Naive B cell (primary cell): ENCODE data around the gene CYB5D1. TPM values are rescaled to one million over a fixed set of nuclear protein-coding genes. Genes with fewer than 3 reads are reported as not detected.
A peak's percentile ranks its signal among the peaks of the same experiment; 100 is the strongest.

ENCODE experiments used
- ATAC-seq, 2 donors: fragments of 150-1000 bp; cut with Tn5 transposase; 2 replicates each; pipeline ENCODE4 v1.10.0; 2021; ENCODE audit warnings: low read depth in 2 of 2, mild to moderate bottlenecking in 2 of 2, moderate library complexity in 2 of 2
- DNase-seq: peaks from one replicate; pipeline ENCODE4 v3.0.0; 2022
- H3K27ac Mint-ChIP-seq, 6 donors: one replicate each; pipeline ENCODE4 v1.8.0; 2020 to 2022; ENCODE audit warnings: mild to moderate bottlenecking in 6 of 6, mixed read lengths in 6 of 6, moderate library complexity in 5 of 6, inconsistent platforms in 2 of 6
- H3K27me3 Mint-ChIP-seq, 3 donors: one replicate each; pipeline ENCODE4 v1.8.0; 2021 to 2022; ENCODE audit warnings: mixed read lengths in 3 of 3, mild to moderate bottlenecking in 1 of 3
- H3K36me3 Mint-ChIP-seq, 2 donors: one replicate each; pipeline ENCODE4 v1.8.0; 2020 to 2022; ENCODE audit warnings: mixed read lengths in 2 of 2, inconsistent platforms in 1 of 2, mild to moderate bottlenecking in 1 of 2
- H3K4me1 Mint-ChIP-seq, 3 donors: one replicate each; pipeline ENCODE4 v1.8.0; 2020 to 2022; ENCODE audit warnings: mixed read lengths in 3 of 3, inconsistent platforms in 1 of 3, mild to moderate bottlenecking in 1 of 3, moderate library complexity in 1 of 3
- H3K4me3 Mint-ChIP-seq, 8 donors: one replicate each; pipeline ENCODE4 v1.8.0; 2020 to 2022; ENCODE audit warnings: mild to moderate bottlenecking in 8 of 8, mixed read lengths in 8 of 8, moderate library complexity in 8 of 8, inconsistent platforms in 2 of 8
- H3K9me3 Mint-ChIP-seq, 7 donors: one replicate each; pipeline ENCODE4 v1.8.0; 2020 to 2022; ENCODE audit warnings: mixed read lengths in 7 of 7, mild to moderate bottlenecking in 5 of 7, inconsistent platforms in 2 of 7, moderate library complexity in 1 of 7
- polyA plus RNA-seq, 6 donors: library from polyadenylated mRNA; unstranded; fragments of 300-500 nt; fragmentation: Illumina TruSeq; gene quantifications; one replicate each; pipeline ENCODE4 v1.2.3, GENCODE V29; 2021; ENCODE audit warnings: low read depth in 6 of 6

The CYB5D1 gene
- polyA plus RNA-seq, 6 donors from 2014 or later = 3.4 to 5.2 (median 3.7) TPM

DNA sequence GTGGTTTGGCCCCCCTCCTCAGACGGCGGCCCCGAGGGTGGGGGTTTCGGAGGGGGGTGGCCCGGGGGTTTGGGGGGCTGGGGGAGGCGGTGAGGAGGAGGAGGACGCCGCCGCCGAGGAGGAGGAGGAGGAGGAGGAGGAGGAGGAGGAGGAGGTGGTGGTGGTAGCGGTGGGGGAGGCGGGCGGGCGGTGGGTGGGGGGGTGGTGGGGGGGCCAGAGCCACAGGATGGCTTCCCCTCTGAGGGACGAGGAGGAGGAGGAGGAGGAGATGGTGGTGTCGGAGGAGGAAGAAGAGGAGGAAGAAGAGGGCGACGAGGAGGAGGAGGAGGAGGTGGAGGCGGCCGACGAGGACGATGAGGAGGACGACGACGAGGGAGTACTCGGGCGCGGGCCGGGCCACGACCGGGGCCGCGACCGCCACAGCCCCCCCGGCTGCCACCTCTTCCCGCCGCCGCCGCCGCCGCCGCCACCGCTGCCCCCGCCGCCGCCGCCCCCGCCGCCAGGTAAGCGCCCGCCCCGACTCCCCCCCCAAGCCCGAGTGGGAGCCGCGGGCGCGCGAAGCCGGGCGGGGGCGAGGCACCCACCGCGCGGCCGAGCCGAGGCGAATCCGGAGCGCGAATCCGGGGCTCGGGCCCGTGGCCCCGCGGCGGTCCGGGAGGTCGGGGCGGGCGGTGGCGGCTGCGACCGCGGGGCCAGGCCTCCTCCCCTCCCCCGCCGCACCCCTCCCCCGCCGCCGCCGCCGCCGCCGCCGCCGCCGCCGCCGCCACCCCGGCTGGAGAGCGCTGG is 27.0 kb downstream of the CYB5D1 start:
- no peaks in the 10 kb centered on the region for H3K9me3 Mint-ChIP-seq
- no peaks in the 10 kb centered on the region for H3K27me3 Mint-ChIP-seq
- peak; percentile 31 for DNase-seq
- H3K27ac Mint-ChIP-seq = peak overlapping the region in 3 of 6 donors; percentile 25 to 70 (median 61)
- peak overlapping the region in 7 of 8 donors; percentile 59 to 93 (median 73) for H3K4me3 Mint-ChIP-seq
- H3K36me3 Mint-ChIP-seq = no peaks in the 10 kb centered on the region
- ATAC-seq = peak; percentile 6 to 31
- peaks cover 0 to 6% (median 0%) of the 10 kb centered on the region in 3 donors for H3K4me1 Mint-ChIP-seq

- ATAC-seq = peak; percentile 24 to 39
- Mint-ChIP-seq H3K4me1 (peaks cover 0 to 9% (median 0%) of the 10 kb centered on the region in 3 donors), H3K9me3 (no peaks in the 10 kb centered on the region), H3K27ac (peak overlapping the region in 1 of 6 donors; percentile 97), H3K27me3 (no peaks in the 10 kb centered on the region), H3K4me3 (peak overlapping the region in 5 of 8 donors; percentile 36 to 81 (median 54)), H3K36me3 (no peaks in the 10 kb centered on the region)
- peak; percentile 44 for DNase-seq
Observed at GRCh38 chr17:7885367-7886226, 27.8 kb downstream of the CYB5D1 start.

DNA sequence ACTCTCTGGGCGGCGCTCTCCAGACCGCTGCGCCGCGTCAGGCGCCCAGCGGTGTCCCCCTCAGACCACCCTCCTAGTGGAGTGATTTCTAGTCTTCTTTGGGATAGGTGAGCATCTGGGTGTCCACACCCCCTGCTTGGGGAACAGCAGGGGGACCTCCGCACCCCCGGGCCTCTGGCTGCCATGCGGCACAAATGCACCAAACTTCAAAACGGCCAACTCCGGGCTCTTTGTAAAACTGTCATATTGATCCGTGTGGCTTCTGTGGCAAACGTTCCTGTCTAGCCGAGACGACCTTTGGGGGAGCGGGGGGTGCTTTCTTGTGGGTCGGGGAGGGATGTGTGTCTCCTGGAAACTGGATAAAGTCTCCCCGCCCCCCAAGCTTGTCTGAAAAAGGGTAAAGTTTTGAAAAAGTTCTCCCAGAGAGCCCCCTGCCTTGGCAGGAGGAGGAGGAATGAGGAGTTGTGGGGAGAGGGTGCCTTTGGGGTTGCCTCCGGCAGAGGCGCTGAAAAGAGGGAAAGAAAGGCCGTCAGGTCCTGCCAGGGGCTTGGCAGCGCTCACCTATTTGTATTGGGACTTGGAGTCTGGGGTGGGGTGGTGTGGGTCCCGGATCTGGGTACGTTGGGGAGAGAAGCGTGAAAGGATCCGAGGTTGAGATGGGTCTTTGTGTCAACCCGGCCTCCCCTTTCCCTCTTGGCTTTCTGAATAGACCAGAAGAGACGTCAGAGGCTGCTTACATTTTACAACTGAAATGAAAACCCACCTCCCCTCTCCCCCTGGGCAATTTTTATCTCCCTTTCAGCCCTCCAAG is 28.6 kb downstream of the CYB5D1 start:
- no peaks in the 10 kb centered on the region for H3K27me3 Mint-ChIP-seq

DNA sequence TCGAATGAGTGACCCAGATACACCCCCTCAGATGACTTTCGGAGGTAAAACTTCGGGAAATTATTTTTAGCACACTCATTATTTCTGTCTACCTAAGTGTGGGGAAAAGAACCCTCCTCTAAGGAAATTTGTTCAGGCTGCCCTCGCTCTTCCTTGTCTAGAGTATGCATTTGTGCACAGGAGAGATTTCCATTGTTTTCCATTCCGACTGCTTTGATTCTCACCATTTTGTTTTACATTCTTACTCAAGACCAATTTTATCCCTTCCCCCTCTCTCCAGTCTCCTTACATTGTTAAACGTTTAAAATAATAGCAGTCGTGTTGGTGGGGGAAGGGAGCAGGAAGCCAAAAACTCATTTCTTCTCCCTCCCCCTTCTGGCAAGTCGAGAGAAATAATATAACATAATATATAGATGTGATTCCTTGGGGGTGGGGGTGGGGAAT is 29.3 kb downstream of the CYB5D1 start:
- Mint-ChIP-seq H3K27me3 (no peaks in the 10 kb centered on the region), H3K27ac (no peak overlapping the region), H3K4me1 (peaks cover 0 to 9% (median 0%) of the 10 kb centered on the region in 3 donors), H3K9me3 (no peaks in the 10 kb centered on the region), H3K36me3 (no peaks in the 10 kb centered on the region), H3K4me3 (no peak overlapping the region)
- ATAC-seq (peak; percentile 6 to 17), DNase-seq (no peak)

More for the DNA sequence above, 28.6 kb downstream of the CYB5D1 start:
- H3K9me3 Mint-ChIP-seq = no peaks in the 10 kb centered on the region
- peaks cover 0 to 9% (median 0%) of the 10 kb centered on the region in 3 donors for H3K4me1 Mint-ChIP-seq
- ATAC-seq = peak in 1 of 2 donors; percentile 5
- DNase-seq = peak; percentile 28
- H3K4me3 Mint-ChIP-seq = no peak overlapping the region
- H3K27ac Mint-ChIP-seq = peak overlapping the region in 1 of 6 donors; percentile 97
- H3K36me3 Mint-ChIP-seq = no peaks in the 10 kb centered on the region

GRCh38 chr17:7887482-7888183 is 29.8 kb downstream of the CYB5D1 start:
- no peaks in the 10 kb centered on the region for H3K27me3 Mint-ChIP-seq
- no peaks in the 10 kb centered on the region for H3K9me3 Mint-ChIP-seq
- DNase-seq = peak; percentile 71
- no peaks in the 10 kb centered on the region for H3K36me3 Mint-ChIP-seq
- H3K4me3 Mint-ChIP-seq = no peak overlapping the region
- H3K27ac Mint-ChIP-seq = no peak overlapping the region
- peak; percentile 65 to 67 for ATAC-seq
- H3K4me1 Mint-ChIP-seq = peaks cover 0 to 9% (median 0%) of the 10 kb centered on the region in 3 donors

- no peaks in the 10 kb centered on the region for H3K27me3 Mint-ChIP-seq
- peaks cover 0 to 9% (median 0%) of the 10 kb centered on the region in 3 donors for H3K4me1 Mint-ChIP-seq
- H3K9me3 Mint-ChIP-seq = no peaks in the 10 kb centered on the region
- peak within 1 kb of the TSS in 1 of 8 donors; percentile 48 for H3K4me3 Mint-ChIP-seq
- no peak for DNase-seq
- peak within 1 kb of the TSS in 2 of 6 donors; percentile 32 to 89 for H3K27ac Mint-ChIP-seq
- no peak for ATAC-seq
- H3K36me3 Mint-ChIP-seq = no peaks in the 10 kb centered on the region
Observed at GRCh38 chr17:7888184-7888920, 30.5 kb downstream of the CYB5D1 start, which contains the start of gene CHD3. TSS of gene CHD3 (plus strand) at chr17:7888789. CDS start at chr17:7889001, 212 bp downstream.

GRCh38 chr17:7889166-7889955 is 31.6 kb downstream of the CYB5D1 start:
- Mint-ChIP-seq H3K27me3 (no peaks in the 10 kb centered on the region), H3K4me3 (peak overlapping the region in 1 of 8 donors; percentile 48), H3K36me3 (peaks cover under 1 to 2% of the 10 kb centered on the region in 2 donors), H3K4me1 (peaks cover 0 to 5% (median 0%) of the 10 kb centered on the region in 3 donors), H3K9me3 (no peaks in the 10 kb centered on the region), H3K27ac (peak overlapping the region in 2 of 6 donors; percentile 32 to 89)
- ATAC-seq (no peak), DNase-seq (no peak)

GRCh38 chr17:7893187-7893880 is 35.5 kb downstream of the CYB5D1 start:
- Mint-ChIP-seq H3K4me3 (no peak overlapping the region), H3K4me1 (peaks cover 0 to 3% (median 0%) of the 10 kb centered on the region in 3 donors), H3K36me3 (peaks cover 11 to 26% of the 10 kb centered on the region in 2 donors), H3K9me3 (no peaks in the 10 kb centered on the region), H3K27me3 (no peaks in the 10 kb centered on the region), H3K27ac (no peak overlapping the region)
- no peak for ATAC-seq
- no peak for DNase-seq

GRCh38 chr17:7894226-7894625 is 36.4 kb downstream of the CYB5D1 start:
- no peaks in the 10 kb centered on the region for H3K9me3 Mint-ChIP-seq
- H3K4me3 Mint-ChIP-seq = no peak overlapping the region
- H3K36me3 Mint-ChIP-seq = peaks cover 16 to 29% of the 10 kb centered on the region in 2 donors
- no peak for ATAC-seq
- H3K27ac Mint-ChIP-seq = peak overlapping the region in 1 of 6 donors; percentile 57
- no peaks in the 10 kb centered on the region for H3K27me3 Mint-ChIP-seq
- no peak for DNase-seq
- H3K4me1 Mint-ChIP-seq = peaks cover 0 to 3% (median 0%) of the 10 kb centered on the region in 3 donors

DNA sequence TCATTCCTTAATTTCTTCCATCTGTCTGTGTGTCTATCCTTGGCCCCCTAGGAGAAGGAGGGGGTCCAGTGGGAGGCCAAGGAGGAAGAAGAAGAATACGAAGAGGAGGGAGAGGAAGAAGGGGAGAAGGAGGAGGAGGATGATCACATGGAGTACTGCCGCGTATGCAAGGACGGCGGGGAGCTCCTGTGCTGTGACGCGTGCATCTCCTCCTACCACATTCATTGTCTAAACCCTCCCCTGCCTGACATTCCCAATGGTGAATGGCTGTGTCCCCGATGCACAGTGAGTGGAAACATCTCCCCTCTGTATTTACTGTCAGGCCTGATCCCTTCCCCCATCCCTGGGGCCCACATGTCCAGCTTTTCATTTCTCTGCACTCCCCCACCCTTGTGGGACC is 37.1 kb downstream of the CYB5D1 start:
- H3K27me3 Mint-ChIP-seq = no peaks in the 10 kb centered on the region
- no peak for DNase-seq
- no peak for ATAC-seq
- H3K36me3 Mint-ChIP-seq = peaks cover 16 to 34% of the 10 kb centered on the region in 2 donors
- no peaks in the 10 kb centered on the region for H3K9me3 Mint-ChIP-seq
- no peak overlapping the region for H3K4me3 Mint-ChIP-seq
- H3K27ac Mint-ChIP-seq = peak overlapping the region in 2 of 6 donors; percentile 15 to 20
- H3K4me1 Mint-ChIP-seq = peaks cover 0 to 3% (median 0%) of the 10 kb centered on the region in 3 donors

DNA sequence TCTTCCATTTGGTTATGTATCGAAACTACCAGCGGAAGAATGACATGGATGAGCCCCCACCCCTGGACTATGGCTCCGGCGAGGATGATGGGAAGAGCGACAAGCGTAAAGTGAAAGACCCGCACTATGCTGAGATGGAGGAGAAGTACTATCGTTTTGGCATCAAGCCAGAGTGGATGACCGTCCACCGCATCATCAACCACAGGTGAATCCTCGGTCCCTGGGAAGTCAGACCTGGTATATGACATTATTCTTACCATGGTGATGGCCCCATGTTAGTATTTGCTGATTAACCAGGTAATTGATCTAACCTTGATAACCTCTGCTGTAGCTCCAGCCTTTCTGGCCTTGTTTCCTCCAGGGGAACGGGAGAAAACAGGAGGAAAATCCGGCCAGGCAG is 39.3 kb downstream of the CYB5D1 start:
- no peak for DNase-seq
- H3K27ac Mint-ChIP-seq = peak overlapping the region in 1 of 6 donors; percentile 5
- no peaks in the 10 kb centered on the region for H3K4me1 Mint-ChIP-seq
- H3K36me3 Mint-ChIP-seq = peaks cover 24 to 45% of the 10 kb centered on the region in 2 donors
- ATAC-seq = no peak
- no peak overlapping the region for H3K4me3 Mint-ChIP-seq
- no peaks in the 10 kb centered on the region for H3K27me3 Mint-ChIP-seq
- H3K9me3 Mint-ChIP-seq = no peaks in the 10 kb centered on the region
